ENCODE data around the gene LAMA2. TPM values are rescaled to one million over a fixed set of nuclear protein-coding genes. Genes with fewer than 3 reads are reported as not detected.

Gene LAMA2
- total and polyA plus RNA-seq, 2 experiments from 2014 or later, result 0.91 to 6.4 TPM

DNA sequence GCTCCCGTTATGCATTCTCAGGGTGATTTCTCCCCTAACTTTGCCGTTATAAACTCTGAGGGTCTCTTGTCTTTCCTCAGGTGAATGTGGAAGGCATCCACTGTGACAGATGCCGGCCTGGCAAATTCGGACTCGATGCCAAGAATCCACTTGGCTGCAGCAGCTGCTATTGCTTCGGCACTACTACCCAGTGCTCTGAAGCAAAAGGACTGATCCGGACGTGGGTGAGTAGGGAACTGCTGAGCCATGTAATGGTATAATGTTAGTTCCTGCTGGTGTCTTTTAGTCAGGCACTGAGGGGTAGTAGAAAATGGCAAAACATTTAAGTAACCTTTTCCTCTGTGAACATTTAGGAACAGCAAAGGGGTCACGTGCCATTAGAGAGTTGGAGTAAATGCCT is 431.6 kb downstream of the LAMA2 start:
- Histone ChIP-seq H2AFZ (no peak overlapping the region), H3K4me2 (no peak overlapping the region), H3F3A (replicated peaks; ENCODE audit: low read depth) (no peaks in the 10 kb centered on the region), H3K4me3 (no peak overlapping the region), H3K79me2 (replicated peaks; ENCODE audit: insufficient read depth) (no peaks in the 10 kb centered on the region), H3K36me3 (ENCODE audit: insufficient read depth) (no peaks in the 10 kb centered on the region), H4K20me1 (replicated peaks; ENCODE audit: insufficient read depth) (no peaks in the 10 kb centered on the region), H3K9me2 (ENCODE audit: insufficient read depth) (no peaks in the 10 kb centered on the region), H3K27me3 (ENCODE audit: insufficient read depth) (no peaks in the 10 kb centered on the region), H3K4me1 (ENCODE audit: insufficient read depth) (peaks cover 21% of the 10 kb centered on the region), H3K27ac (ENCODE audit: low read depth) (no peak overlapping the region)
- peaks cover 11% of the 10 kb centered on the region; the same call in 2 of the 3 replicates for H3K9me3 Mint-ChIP-seq
- TF ChIP-seq POLR2AphosphoS5 (IDR thresholded peaks at IDR 0.05; ENCODE audit: low read depth), result no peak
- TF ChIP-seq NANOG (IDR thresholded peaks at IDR 0.05; ENCODE audit: borderline replicate concordance), result no peak
- TF ChIP-seq EZH2phosphoT487 (IDR thresholded peaks at IDR 0.05; ENCODE audit: unreplicated experiment), result no peak
- TF ChIP-seq CTCF (conservative IDR thresholded peaks at IDR 0.05; ENCODE audit: low read depth in 2 of 2), result no peak
- TF ChIP-seq, protein P1, sequence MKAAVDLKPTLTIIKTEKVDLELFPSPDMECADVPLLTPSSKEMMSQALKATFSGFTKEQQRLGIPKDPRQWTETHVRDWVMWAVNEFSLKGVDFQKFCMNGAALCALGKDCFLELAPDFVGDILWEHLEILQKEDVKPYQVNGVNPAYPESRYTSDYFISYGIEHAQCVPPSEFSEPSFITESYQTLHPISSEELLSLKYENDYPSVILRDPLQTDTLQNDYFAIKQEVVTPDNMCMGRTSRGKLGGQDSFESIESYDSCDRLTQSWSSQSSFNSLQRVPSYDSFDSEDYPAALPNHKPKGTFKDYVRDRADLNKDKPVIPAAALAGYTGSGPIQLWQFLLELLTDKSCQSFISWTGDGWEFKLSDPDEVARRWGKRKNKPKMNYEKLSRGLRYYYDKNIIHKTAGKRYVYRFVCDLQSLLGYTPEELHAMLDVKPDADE (IDR thresholded peaks at IDR 0.05), result no peak
- TF ChIP-seq CREB1 (CRISPR knock-in tag; IDR thresholded peaks at IDR 0.05; ENCODE audit: low read depth), result no peak
- no peak for TF ChIP-seq JUNB (IDR thresholded peaks at IDR 0.05; ENCODE audit: unreplicated experiment)
- TF ChIP-seq ZNF462 (CRISPR knock-in tag; IDR thresholded peaks at IDR 0.05), result no peak
- TF ChIP-seq EZH2 (IDR thresholded peaks at IDR 0.05; ENCODE audit: low read depth, unreplicated experiment), result no peak
- TF ChIP-seq ZNF331 (CRISPR knock-in tag; IDR thresholded peaks at IDR 0.05; ENCODE audit: low read depth), result no peak
- peaks cover 14% of the 10 kb centered on the region; the same call in 2 of the 3 replicates for H3K36me3 Mint-ChIP-seq (ENCODE audit: low read depth)
- peaks cover 27% of the 10 kb centered on the region for H3K4me1 Mint-ChIP-seq
- no peak for ATAC-seq
- H3K27me3 Mint-ChIP-seq (ENCODE audit: insufficient read depth, low read depth, poor library complexity), result no peaks in the 10 kb centered on the region
- H3K4me3 Mint-ChIP-seq, result no peak overlapping the region
- no peak for DNase-seq (ENCODE audit: low spot score)
- H3K27ac Mint-ChIP-seq, result no peak overlapping the region
